ENCODE data around the gene SLAMF7. TPM values are rescaled to one million over a fixed set of nuclear protein-coding genes. Genes with fewer than 3 reads are reported as not detected.

The SLAMF7 gene
- total and polyA plus RNA-seq, 2 of the 8 experiments (the other 6 are each of a cell fraction or from before 2014, with no cell fraction given), result not detected

DNA sequence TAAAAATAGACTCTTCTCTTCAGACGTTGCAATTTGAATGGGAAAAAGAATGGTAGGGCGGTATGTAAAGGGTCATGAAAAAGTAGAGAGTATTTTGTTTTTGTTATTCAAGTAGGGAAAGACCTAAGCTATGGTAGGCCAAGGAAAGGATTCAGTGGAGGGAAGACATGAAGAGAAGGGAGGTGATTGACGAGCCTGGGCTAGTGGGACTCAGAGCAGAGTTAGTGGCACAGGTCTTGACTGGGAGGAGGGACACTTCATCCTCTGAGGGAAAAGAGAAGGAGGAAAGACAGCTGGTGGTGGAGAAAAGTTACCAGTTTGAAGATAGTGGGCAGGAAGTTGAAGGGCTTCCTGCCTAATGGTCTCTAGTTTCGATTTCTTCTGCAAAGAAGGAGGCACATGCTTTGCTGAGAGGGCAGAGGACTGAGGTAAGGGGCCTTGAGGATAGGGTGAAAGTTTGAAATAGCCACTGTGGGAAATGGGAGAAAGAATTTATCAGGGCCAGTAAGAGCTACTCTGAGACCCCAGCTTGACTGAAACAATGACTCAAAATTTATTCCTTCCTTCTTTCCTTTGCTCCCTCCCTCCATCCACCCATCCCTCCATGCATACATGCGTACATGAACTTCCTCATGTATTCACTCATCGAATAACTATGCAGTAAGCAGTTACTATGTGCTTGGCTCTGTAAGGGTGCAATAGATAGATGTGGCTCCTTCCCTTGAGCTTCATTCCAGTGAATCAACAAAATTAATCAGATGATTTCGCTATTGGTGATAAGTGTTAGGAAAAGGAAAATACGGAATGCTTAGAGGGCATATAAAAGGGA lies 31.6 kb upstream of the SLAMF7 start:
- no peak overlapping the region for H4K8ac ChIP-seq (ENCODE audit: extremely low read depth, insufficient read depth, low read length)
- ChIA-PET POLR2A (ENCODE audit: partially characterized antibody) (no interaction called here), CTCF (ENCODE audit: partially characterized antibody) (interaction anchor here (0.6 to 2.1 kb wide), 9 partner anchors 12 to 283 kb away, joined by 3 to 8 read pairs (median 4); no protein-coding TSS in a partner anchor)
- no peak overlapping the region for H4K91ac ChIP-seq (replicated peaks; ENCODE audit: insufficient read length, low read length)
- no peak overlapping the region for H2BK20ac ChIP-seq (ENCODE audit: low read length)
- H3K14ac ChIP-seq (ENCODE audit: insufficient read length), result no peak overlapping the region
- H2AFZ ChIP-seq (ENCODE audit: low read length), result 0 out of 2 replicates have a peak overlapping the region, but pooled peaks have one; percentile 73
- H3K56ac ChIP-seq (replicated peaks; ENCODE audit: insufficient read length, low read depth, low read length), result no peak overlapping the region
- WGBS, 2 experiments (ENCODE audit: extremely low coverage in 1 of 2, insufficient coverage in 1 of 2, insufficient read length in 1 of 2, insufficient replicate concordance in 2 of 2, low coverage in 1 of 2, low lambda C conversion rate in 2 of 2, missing lambda C conversion rate in 1 of 2), result 91 to 100% methylated on average over 1 to 8 of the region's 8 CpGs
- no peak overlapping the region for H4K5ac ChIP-seq (ENCODE audit: insufficient read length, low read depth, low read length)
- no peaks in the 10 kb centered on the region for H3K27me3 ChIP-seq (replicated peaks in 1 of 4; ENCODE audit: control insufficient read depth in 3 of 4, extremely low read depth in 1 of 4, insufficient read depth in 3 of 4, low read length in 3 of 4)
- DNase-seq (ENCODE audit: low read depth in 1 of 2, low spot score in 2 of 2) (no peak), FAIRE-seq (no peak)
- H3K23ac ChIP-seq (ENCODE audit: insufficient read length), result no peak overlapping the region
- H2BK120ac ChIP-seq (replicated peaks; ENCODE audit: low read depth, low read length), result no peak overlapping the region
- no peak overlapping the region for H2BK15ac ChIP-seq (ENCODE audit: low read length)
- H3K79me1 ChIP-seq (ENCODE audit: low read depth, low read length), result no peaks in the 10 kb centered on the region; the same call in 1 of the 2 replicates
- no peak overlapping the region for H3K4ac ChIP-seq (replicated peaks; ENCODE audit: insufficient read length, low read depth, low read length)
- no peaks in the 10 kb centered on the region for H3K23me2 ChIP-seq (ENCODE audit: low read depth, low read length)
- no peak overlapping the region for H3K27ac ChIP-seq (ENCODE audit: low read depth, low read length)
- H3K4me1 ChIP-seq (replicated peaks in 1 of 4; ENCODE audit: control insufficient read depth in 3 of 4, insufficient read depth in 4 of 4, low read length in 3 of 4), result peaks cover 0 to 4% (median under 1%) of the 10 kb centered on the region in 4 experiments; a peak in 1 of 7 replicates
- no peaks in the 10 kb centered on the region for H3K36me3 ChIP-seq (ENCODE audit: control insufficient read depth in 2 of 4, insufficient read depth in 4 of 4, low read length in 3 of 4)
- H3K4me2 ChIP-seq (ENCODE audit: insufficient read depth in 1 of 2, low read depth in 2 of 2, low read length in 2 of 2), result no peak overlapping the region
- no peak overlapping the region for H2BK12ac ChIP-seq (ENCODE audit: low read depth, low read length)
- H2BK5ac ChIP-seq (ENCODE audit: low read depth, low read length), result no peak overlapping the region
- H3K18ac ChIP-seq (ENCODE audit: extremely low read depth, low read length), result no peak overlapping the region
- H3K4me3 ChIP-seq (ENCODE audit: extremely low read depth in 1 of 4, insufficient read depth in 2 of 4, low read depth in 3 of 4, low read length in 4 of 4), result no peak overlapping the region
- H2AK5ac ChIP-seq (ENCODE audit: low read depth, low read length), result no peak overlapping the region
- H3K9ac ChIP-seq (replicated peaks in 1 of 4; ENCODE audit: extremely low read depth in 1 of 4, low read depth in 3 of 4, low read length in 3 of 4), result no peak overlapping the region
- no peaks in the 10 kb centered on the region for H3K9me3 ChIP-seq (ENCODE audit: insufficient read depth in 2 of 2, low read depth in 1 of 2, low read length in 1 of 2)
- H4K20me1 ChIP-seq (replicated peaks in 1 of 2; ENCODE audit: control insufficient read depth in 1 of 2, insufficient read depth in 2 of 2, low read length in 2 of 2), result no peaks in the 10 kb centered on the region
- no peaks in the 10 kb centered on the region for H3K79me2 ChIP-seq (ENCODE audit: control insufficient read depth in 1 of 2, insufficient read depth in 2 of 2, low read length in 2 of 2)
- no peak for TF ChIP-seq PHF8 (conservative IDR thresholded peaks at IDR 0.05; ENCODE audit: low read depth, low read length)
- no peak for TF ChIP-seq BACH1 (IDR thresholded peaks at IDR 0.05; ENCODE audit: low read length)
- no peak for TF ChIP-seq ASH2L (IDR thresholded peaks at IDR 0.05; ENCODE audit: low read length)
- TF ChIP-seq ZNF274 (IDR thresholded peaks at IDR 0.05; ENCODE audit: borderline replicate concordance, extremely low read depth, low read length), result no peak
- no peak for TF ChIP-seq KDM5A (IDR thresholded peaks at IDR 0.05; ENCODE audit: low read length)
- TF ChIP-seq POLR2A (IDR thresholded peaks at IDR 0.05; ENCODE audit: control extremely low read depth in 1 of 2, low read depth in 2 of 2, low read length in 2 of 2), result no peak
- no peak for TF ChIP-seq CTCF (IDR thresholded peaks at IDR 0.05; ENCODE audit: control extremely low read depth in 1 of 3, insufficient read depth in 1 of 3, low read depth in 1 of 3, low read length in 3 of 3)
- TF ChIP-seq HDAC6 (IDR thresholded peaks at IDR 0.05; ENCODE audit: low read depth, low read length), result no peak
- no peak for TF ChIP-seq E2F6 (IDR thresholded peaks at IDR 0.05)
- no peak for TF ChIP-seq EGR1 (IDR thresholded peaks at IDR 0.05; ENCODE audit: borderline replicate concordance, low read depth, low read length)

All from H1 (cell line).